ENCODE results near the gene SPEF2. TPM values are rescaled to one million over a fixed set of nuclear protein-coding genes. Genes with fewer than 3 reads are reported as not detected.

SPEF2 gene
- total RNA-seq, 1 donor from 2014 or later, result 9.9 TPM

DNA sequence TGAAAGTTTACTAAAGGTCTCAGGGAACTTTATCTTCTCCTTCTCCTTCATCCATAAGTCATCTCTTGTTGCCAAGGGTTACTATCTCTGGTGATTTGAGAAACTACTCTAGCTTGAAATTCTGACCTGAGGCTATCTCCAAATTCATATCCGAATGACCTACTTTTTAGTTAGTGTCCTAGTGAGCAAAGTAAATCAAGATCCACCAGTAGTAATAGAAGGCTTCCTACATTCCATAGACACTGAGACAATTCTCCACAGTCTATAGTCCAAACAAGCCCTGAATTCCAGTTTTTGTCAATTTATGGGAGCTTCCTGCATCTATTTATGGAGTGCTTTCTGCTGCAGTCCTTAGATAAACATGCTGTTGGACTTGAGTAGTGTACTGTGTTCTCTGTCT lies 244.1 kb downstream of the SPEF2 start:
- no peak for ATAC-seq
- no peaks in the 10 kb centered on the region for H3K4me1 ChIP-seq
- TF ChIP-seq CTCF (IDR thresholded peaks at IDR 0.05), result no peak
- no peaks in the 10 kb centered on the region for H3K27me3 ChIP-seq
- DNase-seq, result no peak
- intact Hi-C loops (cut with DNase I), result no loop called here
- H3K4me3 ChIP-seq, result peak overlapping the region; percentile 42
- no peak overlapping the region for H3K27ac ChIP-seq
- no peaks in the 10 kb centered on the region for H3K36me3 ChIP-seq
- H3K9me3 ChIP-seq, result no peaks in the 10 kb centered on the region

- intact Hi-C loops (cut with DNase I), result no loop called here
- DNase-seq, result no peak
- H3K27ac ChIP-seq, result no peak overlapping the region
- no peaks in the 10 kb centered on the region for H3K36me3 ChIP-seq
- H3K27me3 ChIP-seq, result no peaks in the 10 kb centered on the region
- peak overlapping the region; percentile 42 for H3K4me3 ChIP-seq
- no peak for TF ChIP-seq CTCF (IDR thresholded peaks at IDR 0.05)
- H3K4me1 ChIP-seq, result no peaks in the 10 kb centered on the region
- ATAC-seq, result peak; percentile 26
- no peaks in the 10 kb centered on the region for H3K9me3 ChIP-seq
These were observed 244.5 kb downstream of the SPEF2 start for GRCh38 chr5:35862126-35862525.

DNA sequence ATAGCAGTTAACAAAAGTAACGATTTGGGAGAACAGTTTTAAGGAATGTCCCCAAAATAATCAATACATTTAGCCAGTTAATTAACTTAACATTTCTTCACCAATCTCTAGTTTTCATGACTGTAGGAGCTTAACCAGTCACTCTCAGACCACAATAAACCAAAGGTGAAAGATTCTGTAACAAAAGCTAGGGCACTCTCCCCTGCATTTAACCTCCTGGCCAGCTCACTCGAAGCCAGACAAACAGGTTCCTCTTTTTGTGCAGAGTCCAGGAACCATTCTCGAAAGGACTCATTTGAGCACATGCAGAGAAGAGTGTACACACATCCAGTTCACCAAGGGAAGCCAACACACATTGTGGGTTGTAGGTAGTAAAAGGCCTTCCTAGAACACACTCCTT lies 245.5 kb downstream of the SPEF2 start:
- ATAC-seq, result peak; percentile 70
- peak overlapping the region; percentile 42 for H3K4me3 ChIP-seq
- H3K9me3 ChIP-seq, result no peaks in the 10 kb centered on the region
- no peak overlapping the region for H3K27ac ChIP-seq
- peaks cover under 1% of the 10 kb centered on the region for H3K36me3 ChIP-seq
- intact Hi-C loops (cut with DNase I), result no loop called here
- H3K27me3 ChIP-seq, result no peaks in the 10 kb centered on the region
- DNase-seq, result no peak
- no peaks in the 10 kb centered on the region for H3K4me1 ChIP-seq
- TF ChIP-seq CTCF (IDR thresholded peaks at IDR 0.05), result no peak

Other genes with a start within 250 kb of the SPEF2 start
- 226 TPM for gene IL7R, start 239.0 kb downstream of the SPEF2 start, total RNA-seq

Measured in upper lobe of right lung (tissue), 1 donor.